ENCODE data around the gene TMEM169. TPM values are rescaled to one million over a fixed set of nuclear protein-coding genes. Genes with fewer than 3 reads are reported as not detected.
A peak's percentile ranks its signal among the peaks of the same experiment; 100 is the strongest.

TMEM169 gene
- total and polyA plus RNA-seq, 2 of the 13 experiments (the other 11 are each of a cell fraction or from before 2014, with no cell fraction given) = 1.5 to 4.5 TPM

GRCh38 chr2:216081487-216082116, at the start of gene TMEM169, which contains the start of gene PECR (continued):
- TF ChIP-seq ZBTB43 (CRISPR knock-in tag; conservative IDR thresholded peaks at IDR 0.05) = 0 out of 2 replicates have a peak, but pooled peaks have one; percentile 34
- peak; percentile 90 for TF ChIP-seq ZNF574 (CRISPR knock-in tag; IDR thresholded peaks at IDR 0.05)
- TF ChIP-seq NCOA1 (CRISPR knock-in tag; IDR thresholded peaks at IDR 0.05) = peak; percentile 87
- peak; percentile 89 to 95 for TF ChIP-seq HMGXB4 (CRISPR knock-in tag; IDR thresholded peaks at IDR 0.05; ENCODE audit: borderline replicate concordance in 1 of 2, low read depth in 1 of 2)
- 0 out of 2 replicates have a peak, but pooled peaks have one; percentile 15 for TF ChIP-seq MNT (IDR thresholded peaks at IDR 0.05)
- TF ChIP-seq NFKB2 (CRISPR knock-in tag; IDR thresholded peaks at IDR 0.05; ENCODE audit: borderline replicate concordance) = peak; percentile 98
- TF ChIP-seq ZSCAN25 (CRISPR knock-in tag; IDR thresholded peaks at IDR 0.05) = peak; percentile 90
- peak; percentile 83 for TF ChIP-seq TFDP2 (CRISPR knock-in tag; IDR thresholded peaks at IDR 0.05)
- no peak for TF ChIP-seq PTBP1 (IDR thresholded peaks at IDR 0.05; ENCODE audit: low read depth, low read length, poor library complexity, severe bottlenecking)
- no peak for TF ChIP-seq MBD4 (IDR thresholded peaks at IDR 0.05; ENCODE audit: borderline replicate concordance, low read length)
- TF ChIP-seq ZNF891 (CRISPR knock-in tag; IDR thresholded peaks at IDR 0.05) = peak; percentile 97
- TF ChIP-seq ATF2 (CRISPR knock-in tag; IDR thresholded peaks at IDR 0.05) = peak; percentile 78; the same call in 1 of the 2 replicates
- peak; percentile 99 for TF ChIP-seq ZNF607 (CRISPR knock-in tag; IDR thresholded peaks at IDR 0.05; ENCODE audit: borderline replicate concordance)
- TF ChIP-seq BRD4 (CRISPR knock-in tag; IDR thresholded peaks at IDR 0.05) = peak; percentile 99
- no peak for TF ChIP-seq SNAPC5 (CRISPR knock-in tag; IDR thresholded peaks at IDR 0.05; ENCODE audit: borderline replicate concordance)
- TF ChIP-seq FOXK1 (CRISPR knock-in tag; IDR thresholded peaks at IDR 0.05; ENCODE audit: borderline replicate concordance, low read depth) = no peak
- TF ChIP-seq ZNF33A (CRISPR knock-in tag; IDR thresholded peaks at IDR 0.05; ENCODE audit: borderline replicate concordance) = peak; percentile 95; the same call in 1 of the 2 replicates
- TF ChIP-seq ZNF33B (CRISPR knock-in tag; IDR thresholded peaks at IDR 0.05) = peak; percentile 96; the same call in 1 of the 2 replicates
